Skeletal muscle cell (primary cell): Measurements from ENCODE around the gene CAPN7.
"Not testable (repeated sequence)": the region's sequence is repeated elsewhere in the genome, so short reads cannot be mapped to it uniquely, and the experiment has no call there.

ENCODE experiments used
- DNase-seq: peaks from one replicate; pipeline ENCODE4 v3.0.0-alpha.2; 2010; ENCODE audit warnings: low read depth
- H3K4me3 ChIP-seq: 2 replicates; pipeline ENCODE4 v1.5.1; 2011; ENCODE audit warnings: low read depth, mild to moderate bottlenecking, control low read depth, low read length, moderate library complexity

Gene CAPN7

GRCh38 chr3:15205934-15206661 lies at the start of gene CAPN7:
CAPN7 (plus strand) TSS chr3:15206246; CDS start chr3:15206496, 250 bp downstream.
- DNase-seq, result peak; percentile 84
- H3K4me3 ChIP-seq, result peak within 1 kb of the TSS; percentile 97

- DNase-seq, result no peak
- H3K4me3 ChIP-seq, result no peak overlapping the region
Measured at GRCh38 chr3:15157441-15157840, 48.6 kb upstream of the CAPN7 start.

- DNase-seq, result no peak
- no peak overlapping the region for H3K4me3 ChIP-seq
Measured at GRCh38 chr3:15159501-15160136, 46.4 kb upstream of the CAPN7 start.

GRCh38 chr3:15160662-15161061 lies 45.4 kb upstream of the CAPN7 start:
- no peak overlapping the region for H3K4me3 ChIP-seq
- DNase-seq, result no peak

GRCh38 chr3:15161133-15161532 lies 44.9 kb upstream of the CAPN7 start:
- no peak for DNase-seq
- H3K4me3 ChIP-seq, result no peak overlapping the region

- not testable (repeated sequence) for H3K4me3 ChIP-seq, DNase-seq
Measured at GRCh38 chr3:15163656-15164055, 42.4 kb upstream of the CAPN7 start.

- no peak for DNase-seq
- H3K4me3 ChIP-seq, result no peak overlapping the region
Measured at GRCh38 chr3:15164340-15164739, 41.7 kb upstream of the CAPN7 start.

GRCh38 chr3:15165061-15165460 lies 41.0 kb upstream of the CAPN7 start:
- DNase-seq, result no peak
- H3K4me3 ChIP-seq, result no peak overlapping the region

GRCh38 chr3:15166391-15166790 lies 39.7 kb upstream of the CAPN7 start:
- not testable (repeated sequence) for H3K4me3 ChIP-seq, DNase-seq

- no peak for DNase-seq
- no peak overlapping the region for H3K4me3 ChIP-seq
Measured at GRCh38 chr3:15171096-15171495, 35.0 kb upstream of the CAPN7 start.

- DNase-seq, result no peak
- no peak overlapping the region for H3K4me3 ChIP-seq
Measured at GRCh38 chr3:15172806-15173205, 33.2 kb upstream of the CAPN7 start.

- H3K4me3 ChIP-seq, result no peak overlapping the region
- no peak for DNase-seq
Measured at GRCh38 chr3:15174953-15175352, 31.1 kb upstream of the CAPN7 start.

GRCh38 chr3:15175605-15176004 lies 30.4 kb upstream of the CAPN7 start:
- DNase-seq, result no peak
- no peak overlapping the region for H3K4me3 ChIP-seq

GRCh38 chr3:15180042-15180611 lies 25.9 kb upstream of the CAPN7 start:
- DNase-seq, result no peak
- no peak overlapping the region for H3K4me3 ChIP-seq

- no peak overlapping the region for H3K4me3 ChIP-seq
- DNase-seq, result no peak
Measured at GRCh38 chr3:15181511-15181910, 24.5 kb upstream of the CAPN7 start.

GRCh38 chr3:15181963-15182362 lies 24.1 kb upstream of the CAPN7 start:
- no peak overlapping the region for H3K4me3 ChIP-seq
- no peak for DNase-seq

- no peak for DNase-seq
- H3K4me3 ChIP-seq, result no peak overlapping the region
Measured at GRCh38 chr3:15183011-15183410, 23.0 kb upstream of the CAPN7 start.

GRCh38 chr3:15185404-15185803 lies 20.6 kb upstream of the CAPN7 start:
- no peak overlapping the region for H3K4me3 ChIP-seq

GRCh38 chr3:15186101-15186476 lies 20.0 kb upstream of the CAPN7 start:
- DNase-seq, result no peak
- no peak overlapping the region for H3K4me3 ChIP-seq

More at GRCh38 chr3:15185404-15185803, 20.6 kb upstream of the CAPN7 start:
- DNase-seq, result no peak

- not testable (repeated sequence) for DNase-seq, H3K4me3 ChIP-seq
Measured at GRCh38 chr3:15186477-15187164, 19.4 kb upstream of the CAPN7 start.
